ENCODE data around the gene TTC36.

TTC36 gene

DNA sequence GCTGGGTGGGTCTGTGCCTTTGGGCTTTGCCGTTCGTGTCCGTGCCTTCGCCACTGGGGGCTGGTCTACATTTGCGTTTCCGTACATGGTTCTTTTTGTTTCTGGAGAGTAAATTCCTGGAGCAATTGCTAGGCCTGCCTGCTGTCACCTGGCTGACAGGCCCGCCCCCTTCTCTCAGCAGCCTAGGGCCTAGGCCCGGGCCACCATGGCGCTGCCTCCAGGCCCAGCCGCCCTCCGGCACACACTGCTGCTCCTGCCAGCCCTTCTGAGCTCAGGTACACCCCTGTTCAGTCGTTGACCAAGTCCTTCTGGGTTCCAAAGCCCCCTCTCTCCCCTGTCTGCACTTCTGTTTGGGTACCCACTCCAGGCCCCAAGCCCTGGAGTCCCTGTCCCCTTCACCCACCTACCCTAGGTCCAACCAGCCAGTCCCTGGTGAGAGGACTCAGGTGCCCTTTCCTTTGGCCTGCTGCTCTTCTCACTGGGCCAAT is 4.4 kb downstream of the TTC36 start:
- TF ChIP-seq, protein P1, sequence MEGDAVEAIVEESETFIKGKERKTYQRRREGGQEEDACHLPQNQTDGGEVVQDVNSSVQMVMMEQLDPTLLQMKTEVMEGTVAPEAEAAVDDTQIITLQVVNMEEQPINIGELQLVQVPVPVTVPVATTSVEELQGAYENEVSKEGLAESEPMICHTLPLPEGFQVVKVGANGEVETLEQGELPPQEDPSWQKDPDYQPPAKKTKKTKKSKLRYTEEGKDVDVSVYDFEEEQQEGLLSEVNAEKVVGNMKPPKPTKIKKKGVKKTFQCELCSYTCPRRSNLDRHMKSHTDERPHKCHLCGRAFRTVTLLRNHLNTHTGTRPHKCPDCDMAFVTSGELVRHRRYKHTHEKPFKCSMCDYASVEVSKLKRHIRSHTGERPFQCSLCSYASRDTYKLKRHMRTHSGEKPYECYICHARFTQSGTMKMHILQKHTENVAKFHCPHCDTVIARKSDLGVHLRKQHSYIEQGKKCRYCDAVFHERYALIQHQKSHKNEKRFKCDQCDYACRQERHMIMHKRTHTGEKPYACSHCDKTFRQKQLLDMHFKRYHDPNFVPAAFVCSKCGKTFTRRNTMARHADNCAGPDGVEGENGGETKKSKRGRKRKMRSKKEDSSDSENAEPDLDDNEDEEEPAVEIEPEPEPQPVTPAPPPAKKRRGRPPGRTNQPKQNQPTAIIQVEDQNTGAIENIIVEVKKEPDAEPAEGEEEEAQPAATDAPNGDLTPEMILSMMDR (conservative IDR thresholded peaks at IDR 0.05; ENCODE audit: low read depth, low read length), result no peak
- no peak for DNase-seq (ENCODE audit: low read depth)
- H3K4me3 ChIP-seq (ENCODE audit: low read depth, low read length), result peak overlapping the region; percentile 79

DNA sequence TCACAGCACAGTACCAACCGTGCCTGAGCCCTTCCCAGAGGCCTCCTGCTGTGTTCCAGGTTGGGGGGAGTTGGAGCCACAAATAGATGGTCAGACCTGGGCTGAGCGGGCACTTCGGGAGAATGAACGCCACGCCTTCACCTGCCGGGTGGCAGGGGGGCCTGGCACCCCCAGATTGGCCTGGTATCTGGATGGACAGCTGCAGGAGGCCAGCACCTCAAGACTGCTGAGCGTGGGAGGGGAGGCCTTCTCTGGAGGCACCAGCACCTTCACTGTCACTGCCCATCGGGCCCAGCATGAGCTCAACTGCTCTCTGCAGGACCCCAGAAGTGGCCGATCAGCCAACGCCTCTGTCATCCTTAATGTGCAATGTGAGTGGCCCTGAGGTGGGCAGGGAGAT is 4.8 kb downstream of the TTC36 start:
- H3K4me3 ChIP-seq (ENCODE audit: low read depth, low read length), result peak overlapping the region; percentile 79
- no peak for DNase-seq (ENCODE audit: low read depth)

DNA sequence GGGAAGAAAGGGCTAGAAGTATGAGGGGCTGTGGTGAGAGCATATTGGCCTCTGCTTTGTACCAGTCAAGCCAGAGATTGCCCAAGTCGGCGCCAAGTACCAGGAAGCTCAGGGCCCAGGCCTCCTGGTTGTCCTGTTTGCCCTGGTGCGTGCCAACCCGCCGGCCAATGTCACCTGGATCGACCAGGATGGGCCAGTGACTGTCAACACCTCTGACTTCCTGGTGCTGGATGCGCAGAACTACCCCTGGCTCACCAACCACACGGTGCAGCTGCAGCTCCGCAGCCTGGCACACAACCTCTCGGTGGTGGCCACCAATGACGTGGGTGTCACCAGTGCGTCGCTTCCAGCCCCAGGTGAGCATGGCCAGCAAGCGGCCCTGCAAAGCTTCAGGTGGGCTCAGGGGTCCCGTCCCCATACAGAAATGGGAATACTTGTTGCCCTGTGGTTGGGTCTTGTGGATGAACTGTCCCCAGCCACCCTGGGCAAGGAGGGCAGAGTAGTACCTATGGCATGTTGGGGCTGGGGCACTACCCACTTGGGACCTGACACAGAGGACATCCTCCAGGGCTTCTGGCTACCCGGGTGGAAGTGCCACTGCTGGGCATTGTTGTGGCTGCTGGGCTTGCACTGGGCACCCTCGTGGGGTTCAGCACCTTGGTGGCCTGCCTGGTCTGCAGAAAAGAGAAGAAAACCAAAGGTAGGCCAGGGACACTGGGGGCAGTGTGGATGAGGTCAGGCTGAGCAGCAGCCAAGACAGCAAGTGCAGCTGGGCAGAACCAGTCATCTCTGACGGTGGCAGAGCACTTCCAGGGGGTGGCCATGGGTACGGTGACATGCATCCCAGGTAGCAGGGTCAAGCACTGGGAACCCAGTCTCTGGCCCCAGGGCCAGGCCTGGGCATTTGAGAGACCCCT is 5.8 kb downstream of the TTC36 start:
- DNase-seq (ENCODE audit: low read depth), result no peak
- no peak overlapping the region for H3K4me3 ChIP-seq (ENCODE audit: low read depth, low read length)
- TF ChIP-seq, protein P1 (conservative IDR thresholded peaks at IDR 0.05; ENCODE audit: low read depth, low read length), result no peak

More for the DNA sequence above, 4.8 kb downstream of the TTC36 start:
- TF ChIP-seq, protein P1 (conservative IDR thresholded peaks at IDR 0.05; ENCODE audit: low read depth, low read length), result no peak

DNA sequence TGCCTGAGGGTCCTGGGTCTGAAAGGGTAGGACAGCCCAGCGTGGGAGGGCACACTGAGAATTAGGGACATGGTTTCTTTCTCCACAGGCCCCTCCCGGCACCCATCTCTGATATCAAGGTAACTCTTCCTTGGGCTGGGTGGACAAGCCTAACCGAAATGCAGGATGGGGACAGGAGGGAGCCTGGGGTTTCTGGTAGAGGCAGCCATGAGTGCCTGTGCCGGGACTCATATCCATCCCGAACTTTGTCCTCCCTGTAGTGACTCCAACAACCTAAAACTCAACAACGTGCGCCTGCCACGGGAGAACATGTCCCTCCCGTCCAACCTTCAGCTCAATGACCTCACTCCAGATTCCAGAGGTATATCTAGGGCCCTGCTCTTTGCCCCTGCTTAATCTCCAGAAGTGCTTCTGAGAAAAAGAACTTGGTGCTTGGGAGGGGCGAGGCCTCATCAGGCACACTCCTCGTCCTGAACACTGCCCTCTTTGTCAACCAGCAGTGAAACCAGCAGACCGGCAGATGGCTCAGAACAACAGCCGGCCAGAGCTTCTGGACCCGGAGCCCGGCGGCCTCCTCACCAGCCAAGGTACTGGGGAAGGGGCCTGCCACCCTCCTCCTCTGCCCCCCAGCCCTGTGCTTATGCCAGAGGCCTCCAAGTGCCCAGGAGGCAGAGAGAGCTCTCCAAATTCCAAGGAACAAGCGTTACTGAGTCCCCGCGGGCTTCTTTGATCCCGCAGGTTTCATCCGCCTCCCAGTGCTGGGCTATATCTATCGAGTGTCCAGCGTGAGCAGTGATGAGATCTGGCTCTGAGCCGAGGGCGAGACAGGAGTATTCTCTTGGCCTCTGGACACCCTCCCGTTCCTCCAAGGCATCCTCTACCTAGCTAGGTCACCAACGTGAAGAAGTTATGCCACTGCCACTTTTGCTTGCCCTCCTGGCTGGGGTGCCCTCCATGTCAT is 6.8 kb downstream of the TTC36 start:
- H3K4me3 ChIP-seq (ENCODE audit: low read depth, low read length), result no peak overlapping the region
- no peak for DNase-seq (ENCODE audit: low read depth)
- TF ChIP-seq, protein P1 (conservative IDR thresholded peaks at IDR 0.05; ENCODE audit: low read depth, low read length), result no peak

DNA sequence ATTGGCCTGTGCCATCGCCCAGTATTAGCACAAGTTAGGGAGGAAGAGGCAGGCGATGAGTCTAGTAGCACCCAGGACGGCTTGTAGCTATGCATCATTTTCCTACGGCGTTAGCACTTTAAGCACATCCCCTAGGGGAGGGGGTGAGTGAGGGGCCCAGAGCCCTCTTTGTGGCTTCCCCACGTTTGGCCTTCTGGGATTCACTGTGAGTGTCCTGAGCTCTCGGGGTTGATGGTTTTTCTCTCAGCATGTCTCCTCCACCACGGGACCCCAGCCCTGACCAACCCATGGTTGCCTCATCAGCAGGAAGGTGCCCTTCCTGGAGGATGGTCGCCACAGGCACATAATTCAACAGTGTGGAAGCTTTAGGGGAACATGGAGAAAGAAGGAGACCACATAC is 8.0 kb downstream of the TTC36 start:
- TF ChIP-seq, protein P1 (conservative IDR thresholded peaks at IDR 0.05; ENCODE audit: low read depth, low read length), result no peak
- H3K4me3 ChIP-seq (ENCODE audit: low read depth, low read length), result no peak overlapping the region
- no peak for DNase-seq (ENCODE audit: low read depth)

DNA sequence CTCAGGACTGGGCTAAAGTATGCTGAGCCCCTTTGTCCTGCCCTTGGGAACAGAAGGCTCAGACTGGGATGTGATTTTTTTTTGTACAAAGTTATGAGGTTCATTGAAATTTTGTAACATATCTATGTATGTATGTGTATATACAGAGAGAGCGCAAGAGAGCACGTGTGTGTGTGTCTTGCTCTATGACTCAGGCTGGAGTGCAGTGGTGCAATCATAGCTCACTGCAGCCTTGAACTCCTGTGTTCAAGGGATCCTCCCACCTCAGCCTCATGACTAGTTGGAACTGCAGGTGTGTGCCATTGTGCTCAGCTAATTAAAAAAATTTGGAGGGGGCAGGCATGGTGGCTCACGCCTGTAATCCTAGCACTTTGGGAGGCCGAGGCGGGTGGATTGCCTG is 9.5 kb downstream of the TTC36 start:
- TF ChIP-seq, protein P1 (conservative IDR thresholded peaks at IDR 0.05; ENCODE audit: low read depth, low read length), result no peak
- DNase-seq (ENCODE audit: low read depth), result peak; percentile 42
- H3K4me3 ChIP-seq (ENCODE audit: low read depth, low read length), result no peak overlapping the region
